NCI-H82 treated with DMSO at 0.1 percent for 48 hours (cell line): ENCODE measurements around the gene TPRN.

Experiments used
- DNase-seq: peaks from one replicate; lab custom pipeline; 2025; ENCODE audit not compliant: unreplicated experiment; lab: John Stamatoyannopoulos, UW

Gene TPRN

DNA sequence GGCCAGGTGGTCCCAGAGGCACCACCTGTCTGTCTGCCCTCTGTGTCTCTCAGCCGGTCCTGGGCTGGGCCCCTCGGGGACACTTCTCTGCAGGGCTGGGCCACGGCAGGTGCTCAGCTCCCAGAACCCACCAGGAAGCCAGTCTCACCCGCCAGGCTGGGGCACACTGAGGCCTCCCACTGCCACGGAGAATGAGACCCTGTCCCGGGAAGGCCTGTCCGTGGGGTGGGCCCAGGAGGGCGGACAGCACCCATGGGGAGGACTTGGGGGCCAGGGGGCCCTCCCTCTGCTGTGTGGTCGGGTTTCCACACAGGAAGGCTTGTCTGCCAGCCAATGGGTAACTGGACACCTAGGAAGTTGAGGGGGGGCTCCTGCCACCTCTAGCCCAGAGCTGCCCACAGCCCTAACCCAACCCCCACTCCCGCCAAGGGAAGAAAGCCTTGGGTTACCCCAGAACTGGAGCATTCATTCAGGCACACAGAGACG is 36.4 kb upstream of the TPRN start:
- no peak for DNase-seq

DNA sequence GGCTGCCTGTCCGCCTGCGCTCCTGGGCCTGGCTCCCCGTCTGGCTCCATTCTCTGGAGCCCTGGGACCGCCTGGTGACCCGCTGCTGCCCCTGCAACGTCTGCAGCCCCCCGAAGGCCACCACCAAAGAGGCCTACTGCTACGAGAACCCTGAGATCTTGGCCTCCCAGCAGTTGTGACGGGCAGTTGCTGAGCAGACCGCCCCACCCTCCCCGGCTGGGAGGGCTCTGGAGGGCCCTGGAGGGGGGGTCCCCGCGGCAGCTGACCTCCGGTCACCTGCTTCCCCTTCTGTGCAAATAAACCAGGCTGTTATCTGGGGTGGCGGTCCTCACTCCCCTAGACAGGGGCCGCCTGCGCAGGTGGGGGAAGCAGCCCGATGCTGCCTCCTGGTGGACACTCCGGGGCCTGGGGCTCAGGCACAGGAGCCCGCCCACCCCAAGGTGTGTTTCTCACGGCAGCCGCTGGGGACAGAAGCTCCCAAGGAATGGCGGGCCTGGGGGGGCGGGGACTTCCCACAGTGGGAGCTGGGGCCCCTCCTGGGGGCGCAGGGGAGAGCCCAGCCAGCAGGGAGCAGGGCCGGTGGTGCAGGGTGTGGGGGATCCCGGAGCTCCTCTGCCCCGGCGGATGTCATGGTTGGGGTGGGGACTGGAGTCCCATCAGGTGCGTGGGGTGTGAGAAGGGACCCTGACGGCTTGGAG is 35.8 kb upstream of the TPRN start:
- peak; percentile 69 for DNase-seq

DNA sequence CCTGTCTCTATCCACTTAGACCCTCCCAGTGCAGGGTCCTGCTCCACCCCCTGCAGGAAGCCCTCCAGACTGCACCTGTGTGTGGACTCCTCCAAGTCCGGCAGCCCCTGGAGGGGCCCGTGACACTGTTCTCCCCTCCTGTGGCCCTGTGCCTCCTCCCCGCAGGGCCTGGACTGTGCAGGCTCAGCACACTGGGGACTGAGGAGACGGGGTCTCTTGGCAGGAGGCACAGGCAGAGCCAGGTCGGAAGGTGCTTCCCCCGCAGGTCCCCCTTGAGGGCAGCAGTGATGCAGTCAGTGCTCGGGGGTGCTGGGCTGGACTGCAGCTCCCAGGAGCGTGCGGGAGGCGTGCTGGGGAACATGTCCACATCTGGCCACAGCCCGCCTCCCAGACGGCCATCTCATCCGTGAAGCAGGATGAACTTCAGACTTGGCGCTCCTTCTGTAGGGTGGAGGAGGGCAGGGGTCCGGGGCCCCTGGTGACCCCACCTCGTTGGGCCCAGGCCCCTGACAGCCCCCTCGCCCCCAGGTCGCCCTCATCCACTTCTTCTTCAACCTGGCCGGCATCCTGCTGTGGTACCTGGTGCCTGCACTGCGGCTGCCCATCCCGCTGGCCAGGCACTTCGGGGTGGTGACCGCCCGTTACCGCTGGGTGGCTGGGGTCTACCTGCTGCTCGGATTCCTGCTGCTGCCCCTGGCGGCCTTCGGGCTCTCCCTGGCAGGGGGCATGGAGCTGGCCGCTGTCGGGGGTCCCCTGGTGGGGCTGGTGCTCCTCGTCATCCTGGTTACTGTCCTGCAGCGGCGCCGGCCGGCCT is 35.1 kb upstream of the TPRN start:
- no peak for DNase-seq

DNA sequence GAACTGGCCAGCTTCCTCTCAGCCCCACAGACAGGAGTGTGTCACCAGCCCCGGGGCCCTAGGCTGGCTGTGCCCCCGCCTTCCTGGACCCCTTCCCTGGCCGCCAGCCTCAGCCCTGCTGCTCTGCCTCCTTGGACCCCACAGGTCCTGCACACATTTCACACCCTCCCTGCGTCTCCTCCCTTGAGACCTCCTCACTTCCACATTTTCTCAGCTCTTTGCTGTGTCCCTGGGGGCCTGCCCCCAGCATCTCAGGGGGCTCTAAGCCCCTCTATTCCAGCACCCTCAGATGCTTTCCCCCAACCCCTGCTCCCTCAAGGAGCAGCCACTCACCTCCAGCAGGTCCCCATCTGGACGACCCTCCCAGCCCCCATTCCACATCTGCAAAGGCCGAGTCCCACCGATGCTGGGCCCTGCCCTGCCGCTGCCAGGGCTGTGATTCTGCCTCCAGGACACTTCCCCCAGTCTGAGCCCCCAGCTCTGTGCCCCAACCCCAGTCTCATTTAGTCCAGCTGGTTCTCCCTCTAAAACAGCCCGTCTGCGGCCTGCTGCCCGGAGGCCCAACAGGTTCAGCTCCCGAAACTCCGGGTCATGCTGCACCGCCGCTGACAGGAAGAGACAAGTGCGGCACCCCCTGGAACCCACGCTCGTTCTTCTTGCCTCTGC is 34.4 kb upstream of the TPRN start:
- no peak for DNase-seq

DNA sequence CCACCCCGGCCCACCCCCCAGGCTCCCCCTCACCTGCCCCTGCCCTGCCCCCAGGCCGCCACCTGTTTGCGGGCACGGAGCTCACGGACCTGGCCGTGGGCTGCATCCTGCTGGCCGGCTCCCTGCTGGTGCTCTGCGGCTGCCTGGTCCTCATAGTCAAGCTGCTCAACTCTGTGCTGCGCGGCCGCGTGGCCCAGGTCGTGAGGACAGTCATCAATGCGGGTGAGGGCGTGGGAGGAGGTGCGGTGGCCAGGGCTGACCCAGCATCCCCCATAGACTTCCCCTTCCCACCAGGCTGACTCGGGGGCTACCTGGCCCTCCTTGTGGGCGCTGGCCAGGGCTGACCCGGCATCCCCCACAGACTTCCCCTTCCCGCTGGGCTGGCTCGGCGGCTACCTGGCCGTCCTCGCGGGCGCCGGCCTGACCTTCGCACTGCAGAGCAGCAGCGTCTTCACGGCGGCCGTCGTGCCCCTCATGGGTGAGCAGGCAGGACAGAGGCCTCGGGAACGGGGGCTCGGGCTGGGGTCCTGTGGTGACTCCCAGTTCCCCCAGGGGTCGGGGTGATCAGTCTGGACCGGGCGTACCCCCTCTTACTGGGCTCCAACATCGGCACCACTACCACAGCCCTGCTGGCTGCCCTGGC is 33.6 kb upstream of the TPRN start:
- no peak for DNase-seq

DNA sequence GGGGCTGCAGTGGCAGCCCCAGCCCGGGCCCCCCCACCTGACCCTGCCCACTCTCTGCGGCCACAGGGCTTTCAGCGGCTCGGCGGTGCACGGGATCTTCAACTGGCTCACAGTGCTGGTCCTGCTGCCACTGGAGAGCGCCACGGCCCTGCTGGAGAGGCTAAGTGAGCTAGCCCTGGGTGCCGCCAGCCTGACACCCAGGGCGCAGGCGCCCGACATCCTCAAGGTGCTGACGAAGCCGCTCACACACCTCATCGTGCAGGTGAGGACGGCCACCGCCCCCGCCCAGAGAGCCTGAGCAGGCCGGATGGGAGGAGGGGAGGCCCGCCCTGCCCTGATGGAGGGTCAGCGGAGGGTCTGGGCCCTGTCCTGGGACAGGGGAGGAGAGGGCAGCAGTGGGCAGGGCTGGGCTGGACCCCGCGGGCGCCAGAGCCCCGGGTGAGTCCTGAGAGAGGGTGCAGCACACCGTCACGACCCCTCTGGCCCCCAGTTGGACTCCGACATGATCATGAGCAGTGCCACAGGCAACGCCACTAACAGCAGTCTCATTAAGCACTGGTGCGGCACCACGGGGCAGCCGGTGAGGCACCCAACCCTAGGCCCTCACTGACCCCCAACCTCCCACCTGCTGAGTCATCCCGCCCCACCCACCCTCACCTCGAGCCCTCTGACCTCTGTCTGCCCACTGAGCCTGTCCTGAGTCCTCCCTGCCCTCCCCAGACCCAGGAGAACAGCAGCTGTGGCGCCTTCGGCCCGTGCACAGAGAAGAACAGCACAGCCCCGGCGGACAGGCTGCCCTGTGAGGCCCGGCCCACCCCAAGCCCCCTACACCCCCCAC is 32.8 kb upstream of the TPRN start:
- DNase-seq, result no peak

DNA sequence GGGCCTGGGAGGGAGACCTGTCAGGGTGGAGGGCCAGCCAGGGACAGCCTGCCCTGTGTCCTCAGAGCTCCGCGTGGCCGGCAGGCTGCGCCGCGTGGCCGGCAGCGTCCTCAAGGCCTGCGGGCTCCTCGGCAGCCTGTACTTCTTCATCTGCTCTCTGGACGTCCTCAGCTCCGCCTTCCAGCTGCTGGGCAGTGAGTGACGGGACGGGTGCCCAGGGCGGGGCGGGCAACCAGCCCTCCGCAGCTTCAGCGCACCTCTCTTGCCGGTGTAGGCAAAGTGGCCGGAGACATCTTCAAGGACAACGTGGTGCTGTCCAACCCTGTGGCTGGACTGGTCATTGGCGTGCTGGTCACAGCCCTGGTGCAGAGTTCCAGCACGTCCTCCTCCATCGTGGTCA is 32.0 kb upstream of the TPRN start:
- DNase-seq, result no peak

DNA sequence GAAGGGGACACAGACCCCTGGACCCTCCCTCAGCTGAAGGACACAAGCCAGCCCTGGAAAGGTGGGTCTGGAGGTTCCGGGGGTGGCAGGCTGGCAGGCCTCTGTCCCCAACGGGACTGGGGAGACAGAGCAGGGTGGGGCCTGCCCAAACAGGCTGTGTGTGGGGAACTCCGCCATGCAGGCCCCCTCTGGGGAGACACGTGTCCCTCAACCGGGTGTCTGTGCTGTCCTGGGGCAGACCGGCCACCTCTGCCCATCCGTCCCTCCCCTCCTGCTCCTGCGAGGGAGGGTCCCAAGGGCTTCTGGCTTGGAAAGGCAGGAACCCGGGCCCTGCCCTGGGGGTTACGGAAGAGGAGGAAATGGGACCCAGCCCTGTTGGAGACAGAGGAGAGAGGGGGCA is 31.6 kb upstream of the TPRN start:
- DNase-seq, result no peak

DNA sequence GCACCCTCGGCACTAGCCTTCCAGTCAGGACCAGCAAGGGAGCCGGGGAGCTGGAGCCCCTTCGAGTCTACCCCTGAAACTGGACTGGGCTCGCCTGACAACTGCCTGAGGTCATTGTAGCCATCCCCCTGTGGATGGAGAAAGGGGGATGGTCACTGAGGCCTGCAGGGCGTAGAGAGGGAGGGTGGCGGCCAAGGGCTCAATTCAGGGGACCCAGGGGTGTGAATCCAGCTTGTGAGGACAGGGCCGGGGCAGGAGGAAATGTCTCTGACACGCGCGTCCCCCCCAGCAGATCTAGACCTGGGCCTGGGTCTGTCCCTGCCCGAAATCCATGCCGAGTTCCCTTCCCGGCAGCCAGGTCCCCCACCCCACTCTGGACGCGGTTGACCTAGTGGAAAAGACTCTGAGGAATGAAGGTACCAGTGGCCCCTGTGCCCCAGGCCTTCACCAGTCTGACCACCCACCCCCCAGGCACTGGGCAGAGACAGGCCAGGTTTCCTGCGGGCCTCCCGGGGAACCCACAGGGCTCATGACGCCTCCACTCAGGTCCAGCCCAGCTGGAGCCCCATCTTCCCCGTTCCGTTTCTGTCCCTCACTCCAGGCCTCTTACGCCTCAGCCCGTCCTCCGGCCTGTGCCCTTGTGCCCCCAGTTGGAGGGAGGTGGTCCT is 31.0 kb upstream of the TPRN start:
- DNase-seq, result no peak

DNA sequence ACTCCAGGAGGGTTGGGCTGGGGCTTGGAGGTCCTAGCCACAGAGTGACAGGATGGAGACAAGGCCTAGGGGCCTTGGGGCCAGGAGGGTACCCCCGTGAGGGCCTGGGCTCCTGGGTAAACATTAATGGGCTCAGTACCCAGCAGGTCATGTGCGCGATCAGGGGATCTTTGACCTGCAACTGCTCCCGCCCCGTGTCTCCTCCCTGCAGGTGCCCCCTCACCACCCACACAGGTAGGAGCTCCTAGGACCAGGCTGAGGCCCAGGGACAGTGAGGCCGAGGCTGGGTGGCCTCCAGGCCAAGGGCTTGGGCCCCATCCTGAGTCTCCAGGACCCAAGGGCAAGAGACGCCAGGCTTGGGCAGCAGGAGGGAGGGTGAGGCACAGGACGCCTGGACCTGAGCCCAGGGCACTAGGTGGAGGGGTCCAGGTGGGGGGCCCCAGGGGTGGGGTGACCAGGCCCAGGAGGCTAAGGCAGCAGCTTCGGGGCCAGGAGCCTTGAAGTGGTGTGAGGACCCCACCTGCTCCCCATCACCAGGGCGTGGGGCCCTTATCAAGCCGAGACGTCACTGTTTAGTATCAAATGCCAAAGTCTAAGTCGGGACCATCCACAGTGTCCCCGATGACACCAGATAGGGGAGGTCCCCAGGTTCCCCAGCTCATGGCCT is 30.3 kb upstream of the TPRN start, which contains the start of gene SLC34A3:
Gene SLC34A3, plus strand, starts transcription at position 197 of the 667 bp plus-strand sequence. CDS start 802 bp downstream, outside the sequence.
- DNase-seq, result no peak

DNA sequence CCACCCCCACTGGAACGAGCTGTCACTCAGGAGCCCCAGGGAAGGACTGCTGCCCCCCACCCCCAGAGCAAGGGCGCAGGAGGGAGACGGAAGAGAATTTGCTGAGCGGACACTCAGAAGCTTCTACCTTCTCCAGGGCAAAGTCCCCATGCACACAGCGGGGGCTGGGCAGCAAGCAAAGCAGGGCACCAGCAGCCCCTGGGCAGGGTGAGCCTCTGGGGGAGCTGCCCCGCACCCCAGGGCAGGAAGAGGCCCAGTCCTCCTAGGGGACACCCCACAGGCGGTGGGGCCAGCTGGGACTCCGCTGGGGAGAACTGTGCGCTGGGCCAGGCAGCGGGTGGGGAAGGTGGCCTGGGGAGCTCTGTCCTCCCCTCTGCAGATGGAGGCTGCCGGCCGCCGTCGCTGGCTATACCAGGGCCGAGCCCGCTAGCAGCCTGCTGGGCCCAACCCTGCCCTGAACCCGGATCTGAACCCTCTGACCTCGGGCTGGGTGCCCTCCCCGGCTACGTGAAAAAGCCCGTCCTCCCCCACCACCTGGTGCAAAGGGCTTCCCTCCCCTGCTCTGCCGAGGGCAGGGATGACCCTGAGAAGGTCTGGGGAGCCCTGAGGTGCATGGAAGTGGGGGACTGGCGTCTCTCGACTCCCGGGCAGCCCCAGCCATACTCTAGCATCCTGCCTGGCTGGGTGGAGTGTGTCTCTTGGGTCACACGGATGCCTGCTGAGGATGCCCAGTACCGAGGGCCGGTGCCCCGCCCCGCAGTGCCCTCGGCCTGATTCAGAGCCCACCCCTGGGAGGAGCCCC is 29.6 kb upstream of the TPRN start:
- DNase-seq, result no peak

DNA sequence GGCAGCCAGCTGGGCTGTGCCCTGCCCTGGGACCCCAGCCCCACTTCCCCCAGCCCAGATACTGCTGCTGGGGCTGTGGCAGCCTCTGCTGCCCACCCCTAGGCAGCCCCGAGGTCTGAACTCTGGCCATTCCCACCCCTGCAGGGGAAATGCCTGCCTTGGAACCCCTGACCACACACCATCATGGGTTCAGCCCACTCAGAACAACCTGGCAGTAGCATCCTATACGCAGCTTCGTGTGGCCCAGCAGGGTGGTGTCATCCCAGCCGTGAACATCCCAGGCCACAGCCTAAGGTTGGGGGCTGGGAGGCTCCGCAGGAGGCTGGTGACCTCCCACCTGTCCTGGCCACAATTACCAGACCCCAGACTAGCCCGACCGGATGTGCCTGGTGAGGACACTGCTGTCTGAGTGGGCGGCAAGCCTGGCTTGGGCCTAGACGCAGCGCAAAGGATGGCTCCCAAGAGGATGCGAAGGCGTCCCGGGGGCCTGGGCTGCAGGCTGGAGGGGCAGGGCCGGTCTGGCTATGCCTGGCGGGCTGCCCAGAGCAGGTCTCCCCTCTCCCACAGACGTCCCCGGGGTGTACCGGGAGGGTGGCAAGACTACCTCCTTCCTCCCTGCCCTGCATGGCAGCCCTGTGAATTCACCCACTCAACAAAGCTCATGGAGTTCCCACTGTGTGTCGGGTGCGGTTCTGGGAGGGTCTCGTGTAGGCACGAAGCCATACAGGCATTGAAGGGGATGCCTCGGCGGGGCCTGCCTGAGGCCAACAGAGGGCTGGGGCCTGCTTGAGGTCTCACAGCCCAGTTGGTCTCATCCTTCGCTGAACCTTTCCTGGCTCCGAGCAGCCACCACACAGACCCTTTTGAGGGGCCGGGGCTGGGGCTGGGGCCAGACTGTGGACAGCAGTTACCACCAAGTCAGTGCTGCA is 28.7 kb upstream of the TPRN start:
- DNase-seq, result no peak

DNA sequence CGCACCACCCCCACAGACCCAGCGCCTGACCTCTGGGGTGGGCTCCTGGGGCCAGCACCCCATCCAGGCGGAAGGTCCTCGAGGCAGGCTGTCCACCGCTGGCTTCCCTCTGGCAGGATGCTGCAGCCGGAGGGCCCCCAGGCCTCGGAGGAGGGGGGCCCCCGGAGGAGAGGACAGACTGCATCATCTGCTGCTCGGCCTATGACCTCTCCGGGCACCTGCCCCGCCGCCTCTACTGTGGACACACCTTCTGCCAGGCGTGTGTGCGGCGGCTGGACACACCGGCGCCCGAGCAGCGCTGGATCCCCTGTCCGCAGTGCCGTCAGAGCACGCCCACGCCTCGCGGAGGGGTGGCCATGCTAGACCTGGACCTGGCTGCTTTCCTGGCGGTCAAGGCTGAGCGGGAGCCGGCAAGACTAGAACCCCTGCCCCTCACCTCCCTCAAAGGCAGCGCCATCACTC is 28.0 kb upstream of the TPRN start:
- no peak for DNase-seq

DNA sequence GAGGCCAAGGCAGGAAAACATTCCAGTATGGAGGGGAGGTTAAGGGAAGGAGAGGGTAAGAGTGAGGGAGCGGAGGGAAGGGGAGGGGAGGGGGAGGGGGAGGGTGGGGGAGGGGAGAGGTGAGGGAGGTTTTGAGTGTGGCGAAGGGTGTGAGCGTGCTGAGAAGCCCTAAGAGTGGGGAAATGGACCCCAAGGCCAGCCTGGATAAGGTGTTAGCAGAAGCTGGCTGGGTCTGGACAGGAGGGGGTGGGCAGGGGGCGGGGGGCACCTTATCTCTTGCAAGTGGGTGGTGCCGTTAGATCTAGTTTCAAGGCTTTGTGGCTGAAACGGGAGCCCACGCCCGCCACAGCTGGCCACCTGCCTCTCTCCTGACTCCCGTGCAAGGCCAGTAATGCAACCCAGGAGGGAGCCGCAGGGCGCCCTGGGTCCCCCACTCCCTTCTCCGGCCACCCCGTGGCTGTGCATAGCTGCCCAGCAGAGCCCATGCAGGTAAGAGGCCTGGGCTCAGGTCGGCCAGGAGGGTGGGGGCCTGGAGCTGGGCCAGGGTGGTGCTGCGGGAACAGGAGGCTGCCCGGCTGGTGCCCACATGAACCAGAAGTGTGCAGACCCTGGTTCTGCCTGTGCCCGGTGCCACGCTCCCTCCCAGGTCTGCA is 27.4 kb upstream of the TPRN start:
- DNase-seq, result no peak

DNA sequence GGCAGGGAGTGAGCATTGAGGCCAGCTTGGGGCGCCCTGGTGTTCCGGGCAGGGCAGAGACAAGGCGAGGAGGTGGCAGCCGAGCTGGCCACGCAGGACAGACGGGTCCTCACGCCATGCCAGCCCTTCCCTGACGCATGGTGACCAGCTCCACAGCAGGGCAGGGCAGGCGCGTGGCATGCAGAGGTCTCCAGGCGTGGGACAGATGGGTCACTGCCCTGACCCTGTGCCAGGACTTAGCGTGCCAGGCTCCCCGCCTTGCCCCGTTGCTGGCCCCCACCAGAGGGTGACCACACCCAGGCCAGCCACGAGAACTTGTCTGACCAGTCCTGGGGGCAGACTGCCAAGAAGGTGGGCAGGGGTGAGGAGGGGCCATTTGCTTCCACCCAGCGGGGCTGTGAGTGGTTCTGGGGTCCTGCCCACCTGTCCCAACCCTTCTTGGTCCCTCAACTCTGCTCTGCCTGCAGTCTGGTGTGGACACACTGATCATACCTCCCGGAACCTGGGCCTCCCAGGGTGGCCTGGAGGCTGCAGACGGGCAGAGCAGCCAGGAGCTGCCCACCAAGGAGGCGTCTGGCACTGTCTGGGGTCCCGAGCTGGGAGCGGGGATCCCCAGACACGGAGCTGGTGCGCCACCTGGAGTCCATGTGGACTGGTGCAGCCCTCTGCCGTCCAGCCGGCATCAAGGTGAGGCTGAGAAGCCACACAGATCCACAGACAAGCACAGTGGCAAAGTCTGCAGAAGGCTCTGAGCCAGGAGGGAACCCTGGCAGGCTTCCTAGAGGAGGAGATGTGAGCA is 26.7 kb upstream of the TPRN start, which contains the start of gene RNF224:
Gene RNF224, plus strand, starts transcription at position 449 of the 799 bp plus-strand sequence. CDS start 834 bp downstream, outside the sequence.
- DNase-seq, result no peak
